Rectal smooth muscle tissue (tissue), 1 donor: ENCODE measurements around the gene GRIP1.

Source experiments
- H3K27ac ChIP-seq: one replicate; pipeline ENCODE4 v1.7.0; 2013; ENCODE audit warnings: low read depth, low read length, inconsistent platforms
- H3K27me3 ChIP-seq: one replicate; pipeline ENCODE4 v1.7.0; 2013; ENCODE audit warnings: low read length; ENCODE audit not compliant: control insufficient read depth, insufficient read depth
- H3K36me3 ChIP-seq: one replicate; pipeline ENCODE4 v1.7.0; 2013; ENCODE audit warnings: low read length; ENCODE audit not compliant: control insufficient read depth, insufficient read depth
- H3K4me1 ChIP-seq: one replicate; pipeline ENCODE4 v1.7.0; 2013; ENCODE audit warnings: low read length; ENCODE audit not compliant: control insufficient read depth, insufficient read depth
- H3K4me3 ChIP-seq: one replicate; pipeline ENCODE4 v1.7.0; 2013; ENCODE audit warnings: low read length
- H3K9ac ChIP-seq: one replicate; pipeline ENCODE4 v1.7.0; 2013; ENCODE audit warnings: low read length

Gene GRIP1

GRCh38 chr12:66708704-66709456, 30.0 kb upstream of the GRIP1 start:
- Histone ChIP-seq H3K27ac (no peak overlapping the region), H3K4me3 (no peak overlapping the region), H3K9ac (no peak overlapping the region), H3K4me1 (no peaks in the 10 kb centered on the region), H3K36me3 (no peaks in the 10 kb centered on the region), H3K27me3 (no peaks in the 10 kb centered on the region)

DNA sequence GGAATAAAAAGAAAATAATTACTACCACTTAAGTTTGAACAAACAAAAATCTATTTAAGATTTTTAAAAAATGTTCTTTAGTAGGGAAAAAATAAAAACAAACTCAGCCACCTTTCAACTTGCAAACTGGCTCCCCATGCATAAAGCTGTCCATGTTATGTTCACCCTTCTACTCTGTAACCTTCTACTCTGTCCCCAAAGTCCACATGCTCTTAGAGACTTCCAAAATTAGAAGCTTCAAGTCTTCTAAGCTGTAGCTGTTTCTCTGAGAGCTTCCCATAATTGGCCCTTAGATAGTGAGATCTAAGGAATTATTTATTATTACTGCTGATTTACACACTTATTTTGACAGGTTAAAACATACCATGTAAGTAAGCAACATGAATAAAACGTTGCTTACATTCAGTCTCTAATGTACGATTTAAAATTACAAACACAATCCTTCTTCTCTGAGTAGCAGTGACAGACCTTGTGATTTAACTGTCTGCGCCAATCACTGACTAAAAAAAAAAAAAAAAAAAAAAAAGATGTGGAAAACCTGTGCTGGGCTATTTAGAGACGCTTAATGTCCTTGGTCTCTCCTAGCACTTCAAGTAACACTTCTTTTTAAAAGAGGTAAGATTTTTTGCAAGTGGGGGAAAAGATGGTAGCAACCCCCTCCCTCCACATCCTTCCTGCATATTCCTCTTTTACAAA, 28.3 kb upstream of the GRIP1 start:
- H3K9ac ChIP-seq = no peak overlapping the region
- H3K4me1 ChIP-seq = no peaks in the 10 kb centered on the region
- H3K27me3 ChIP-seq = no peaks in the 10 kb centered on the region
- H3K36me3 ChIP-seq = no peaks in the 10 kb centered on the region
- no peak overlapping the region for H3K4me3 ChIP-seq
- no peak overlapping the region for H3K27ac ChIP-seq

DNA sequence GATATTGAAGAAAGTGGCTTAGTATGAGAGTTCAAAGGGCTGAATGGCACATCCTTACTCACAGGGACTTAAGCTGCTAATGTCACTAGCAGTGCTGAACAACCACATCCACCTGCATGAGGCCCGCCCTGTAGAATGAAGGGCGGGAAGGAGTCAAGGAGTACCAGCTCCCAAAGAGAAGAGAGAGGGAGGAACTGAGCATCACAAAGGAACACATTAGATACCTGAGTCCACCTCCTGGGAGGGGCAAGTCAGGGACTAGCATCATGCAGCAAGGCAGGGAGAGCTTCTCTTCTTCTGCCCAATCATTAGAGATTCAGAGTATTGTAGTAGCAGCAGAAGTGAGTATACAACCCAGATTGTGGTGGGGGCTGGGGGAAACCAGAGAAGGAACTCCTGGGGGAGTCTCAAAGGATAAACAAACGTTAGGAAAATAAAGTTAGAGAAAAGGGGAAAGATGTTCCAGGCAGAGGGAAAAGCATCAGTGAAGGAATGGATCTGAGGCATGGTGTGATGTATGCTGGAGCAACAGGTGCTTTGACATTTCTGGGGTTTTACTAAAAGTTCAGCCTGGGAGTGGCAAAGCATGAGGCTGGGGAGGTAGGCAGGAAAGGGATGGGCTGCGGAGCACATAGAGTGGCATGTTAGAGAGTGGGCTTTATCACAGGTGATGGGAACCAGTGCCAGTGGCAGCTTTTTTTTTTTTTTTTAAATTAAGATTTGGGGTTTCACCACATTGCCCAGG, 21.0 kb upstream of the GRIP1 start:
- Histone ChIP-seq H3K36me3 (no peaks in the 10 kb centered on the region), H3K4me3 (no peak overlapping the region), H3K9ac (no peak overlapping the region), H3K4me1 (no peaks in the 10 kb centered on the region), H3K27ac (no peak overlapping the region), H3K27me3 (no peaks in the 10 kb centered on the region)

GRCh38 chr12:66698558-66698957, 19.7 kb upstream of the GRIP1 start:
- no peak overlapping the region for H3K27ac ChIP-seq
- no peak overlapping the region for H3K9ac ChIP-seq
- H3K27me3 ChIP-seq = no peaks in the 10 kb centered on the region
- no peak overlapping the region for H3K4me3 ChIP-seq
- no peaks in the 10 kb centered on the region for H3K36me3 ChIP-seq
- no peaks in the 10 kb centered on the region for H3K4me1 ChIP-seq

DNA sequence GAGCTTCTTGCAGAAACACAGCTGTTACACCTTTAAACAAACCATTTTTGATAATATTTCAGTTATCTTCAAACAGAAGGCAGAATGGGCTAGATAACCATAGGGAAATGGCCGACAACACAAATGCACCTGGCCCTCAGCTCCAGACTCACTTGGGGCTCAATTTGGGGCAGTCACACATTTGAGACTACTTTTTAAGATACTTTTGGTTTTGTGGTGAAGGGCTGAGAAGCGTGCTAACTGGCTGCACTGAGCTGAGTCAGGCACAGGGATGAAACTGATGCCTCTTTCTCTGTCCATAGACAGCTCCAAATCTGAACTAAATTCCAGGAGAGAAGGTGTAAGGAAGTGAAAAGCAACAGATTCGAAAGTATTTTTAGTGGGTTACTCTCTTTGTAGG, 18.5 kb upstream of the GRIP1 start:
- Histone ChIP-seq H3K4me3 (no peak overlapping the region), H3K9ac (no peak overlapping the region), H3K36me3 (no peaks in the 10 kb centered on the region), H3K4me1 (no peaks in the 10 kb centered on the region), H3K27me3 (no peaks in the 10 kb centered on the region), H3K27ac (no peak overlapping the region)

GRCh38 chr12:66694666-66695613, 16.1 kb upstream of the GRIP1 start:
- Histone ChIP-seq H3K36me3 (no peaks in the 10 kb centered on the region), H3K9ac (no peak overlapping the region)

GRCh38 chr12:66693901-66694513, 15.1 kb upstream of the GRIP1 start:
- no peak overlapping the region for H3K27ac ChIP-seq
- no peaks in the 10 kb centered on the region for H3K4me1 ChIP-seq
- H3K36me3 ChIP-seq = no peaks in the 10 kb centered on the region

More at GRCh38 chr12:66694666-66695613, 16.1 kb upstream of the GRIP1 start:
- no peak overlapping the region for H3K27ac ChIP-seq
- H3K4me1 ChIP-seq = no peaks in the 10 kb centered on the region
- no peak overlapping the region for H3K4me3 ChIP-seq
- no peaks in the 10 kb centered on the region for H3K27me3 ChIP-seq

GRCh38 chr12:66692986-66693385, 14.1 kb upstream of the GRIP1 start:
- no peaks in the 10 kb centered on the region for H3K27me3 ChIP-seq
- no peaks in the 10 kb centered on the region for H3K4me1 ChIP-seq
- H3K27ac ChIP-seq = no peak overlapping the region
- no peaks in the 10 kb centered on the region for H3K36me3 ChIP-seq
- H3K9ac ChIP-seq = no peak overlapping the region
- H3K4me3 ChIP-seq = no peak overlapping the region

More at GRCh38 chr12:66693901-66694513, 15.1 kb upstream of the GRIP1 start:
- Histone ChIP-seq H3K9ac (no peak overlapping the region), H3K4me3 (no peak overlapping the region), H3K27me3 (no peaks in the 10 kb centered on the region)

DNA sequence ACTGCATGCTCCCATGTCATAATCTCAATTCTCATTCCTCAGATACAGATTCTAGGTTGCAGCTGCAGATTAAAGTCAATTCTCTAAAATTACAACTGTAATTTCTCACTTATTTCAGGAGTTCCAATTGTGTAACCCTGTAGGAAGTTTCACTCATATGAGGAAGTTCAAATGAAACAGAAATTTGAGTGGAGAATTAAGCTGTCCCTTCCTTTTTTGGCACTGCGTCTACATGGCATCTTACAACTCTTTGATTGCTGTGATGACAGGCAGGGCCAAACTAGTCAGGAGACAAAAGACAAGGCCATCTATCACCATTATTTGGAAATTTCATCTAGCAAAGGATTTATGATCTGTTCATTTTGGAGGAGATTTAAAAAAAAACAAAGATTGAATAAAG, 13.3 kb upstream of the GRIP1 start:
- H3K4me3 ChIP-seq = no peak overlapping the region
- H3K27ac ChIP-seq = no peak overlapping the region
- H3K27me3 ChIP-seq = no peaks in the 10 kb centered on the region
- H3K36me3 ChIP-seq = no peaks in the 10 kb centered on the region
- H3K9ac ChIP-seq = no peak overlapping the region
- no peaks in the 10 kb centered on the region for H3K4me1 ChIP-seq

- Histone ChIP-seq H3K4me3 (no peak overlapping the region), H3K36me3 (no peaks in the 10 kb centered on the region), H3K27me3 (no peaks in the 10 kb centered on the region), H3K27ac (no peak overlapping the region), H3K4me1 (no peaks in the 10 kb centered on the region), H3K9ac (no peak overlapping the region)
Measured at GRCh38 chr12:66688846-66689439, 10.1 kb upstream of the GRIP1 start.

GRCh38 chr12:66684222-66684621, 5.3 kb upstream of the GRIP1 start:
- Histone ChIP-seq H3K4me3 (no peak overlapping the region), H3K27me3 (peaks cover 3% of the 10 kb centered on the region), H3K36me3 (no peaks in the 10 kb centered on the region), H3K9ac (no peak overlapping the region), H3K4me1 (no peaks in the 10 kb centered on the region), H3K27ac (no peak overlapping the region)
